Activated gamma-delta T cell (primary cell): ENCODE data around the gene SORL1-AS1.

Experiments
- DNase-seq: peaks from one replicate; lab custom pipeline; 2025; lab: John Stamatoyannopoulos, UW

SORL1-AS1 gene

GRCh38 chr11:121476379-121477032 is 23.7 kb upstream of the SORL1-AS1 start:
- DNase-seq = no peak

GRCh38 chr11:121474680-121475079 is 21.9 kb upstream of the SORL1-AS1 start:
- DNase-seq = no peak

DNA sequence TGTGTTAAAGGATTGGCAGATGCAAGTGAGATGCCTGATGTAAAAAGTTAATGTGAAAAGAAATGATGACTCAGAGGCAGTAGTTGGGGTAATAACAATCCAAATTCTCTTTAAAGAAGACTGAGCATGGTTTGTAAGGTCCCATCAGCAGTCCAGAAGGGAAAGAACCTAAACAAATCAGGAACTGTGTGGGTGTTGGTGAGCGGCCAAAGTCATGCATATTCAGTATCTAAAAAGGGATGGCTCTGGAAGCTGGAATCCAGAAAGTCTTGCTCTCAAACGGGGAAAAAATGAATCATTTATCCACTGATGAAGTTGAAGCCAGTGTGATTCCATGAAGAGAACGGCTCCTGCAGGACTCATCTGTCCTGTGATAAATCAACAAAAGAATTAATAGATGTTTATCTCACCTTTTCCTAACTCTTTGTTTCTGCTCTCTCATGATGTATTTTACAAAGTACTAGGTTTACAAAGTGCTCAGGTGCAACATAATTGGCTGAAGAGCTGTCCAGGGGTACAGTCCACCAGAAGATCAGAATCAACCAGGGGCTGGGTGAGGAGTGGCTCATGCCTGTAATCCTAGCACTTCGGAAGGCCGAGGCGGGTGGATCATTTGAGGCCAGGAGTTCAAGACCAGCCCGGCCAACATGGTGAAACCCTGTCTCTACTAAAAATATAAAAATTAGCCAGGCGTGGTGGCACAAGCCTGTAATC is 20.5 kb upstream of the SORL1-AS1 start:
- no peak for DNase-seq

- no peak for DNase-seq
Measured at GRCh38 chr11:121472312-121472711, 19.5 kb upstream of the SORL1-AS1 start.

DNA sequence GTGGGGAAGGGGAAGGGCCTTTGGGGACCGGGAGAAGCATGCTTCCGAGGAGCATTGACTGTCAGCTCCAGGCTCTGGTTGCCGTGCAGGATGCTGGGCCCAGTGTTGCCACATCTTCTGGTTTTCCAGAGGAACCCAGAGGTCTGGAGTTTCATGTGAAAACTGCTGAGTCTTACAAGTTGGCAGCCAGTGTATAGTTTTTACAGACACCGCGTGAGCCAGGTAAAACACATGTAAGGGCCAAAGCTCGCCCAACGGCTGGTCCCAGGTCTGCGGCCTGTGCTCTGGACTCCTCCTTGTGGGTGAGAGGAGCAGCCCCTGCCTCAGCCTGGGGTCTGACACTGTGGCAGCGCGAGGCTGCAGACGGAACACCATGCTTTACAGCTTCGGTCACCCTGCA is 18.4 kb upstream of the SORL1-AS1 start:
- DNase-seq = no peak

DNA sequence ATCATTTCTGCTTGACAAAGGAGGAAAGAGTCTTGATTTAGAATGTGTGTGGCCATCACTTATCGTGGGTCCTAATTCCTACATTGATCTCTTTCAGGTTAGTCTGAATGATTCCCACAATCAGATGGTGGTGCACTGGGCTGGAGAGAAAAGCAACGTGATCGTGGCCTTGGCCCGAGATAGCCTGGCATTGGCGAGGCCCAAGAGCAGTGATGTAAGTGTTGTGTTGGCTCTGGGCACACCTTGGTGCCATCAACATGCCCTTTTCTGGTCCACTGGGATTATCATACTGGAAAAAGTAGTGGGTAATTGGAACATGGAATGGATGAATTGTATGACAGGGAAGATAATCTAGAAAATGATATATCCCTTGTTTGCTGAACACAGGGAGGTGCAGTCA is 17.1 kb upstream of the SORL1-AS1 start:
- no peak for DNase-seq

DNA sequence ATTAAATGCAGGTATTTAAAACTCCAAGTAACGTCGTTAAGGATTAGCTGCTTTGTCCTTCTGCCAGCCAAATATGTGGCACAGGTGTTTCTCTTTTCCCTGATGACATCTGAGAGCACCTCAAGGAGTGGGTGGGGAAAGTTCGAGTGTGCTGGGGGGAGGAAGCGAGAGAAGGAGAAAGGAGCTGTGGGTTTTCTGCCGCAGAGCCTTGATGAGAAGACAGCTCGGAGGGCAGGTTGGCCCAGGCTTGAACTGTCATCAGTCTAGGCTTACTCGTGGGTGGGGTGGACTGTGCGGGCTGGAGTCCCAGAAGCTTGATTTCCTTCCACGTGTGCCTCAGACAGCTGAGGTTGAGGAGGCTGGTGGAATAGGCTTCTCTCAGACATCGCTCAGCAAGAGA is 15.2 kb upstream of the SORL1-AS1 start:
- no peak for DNase-seq

DNA sequence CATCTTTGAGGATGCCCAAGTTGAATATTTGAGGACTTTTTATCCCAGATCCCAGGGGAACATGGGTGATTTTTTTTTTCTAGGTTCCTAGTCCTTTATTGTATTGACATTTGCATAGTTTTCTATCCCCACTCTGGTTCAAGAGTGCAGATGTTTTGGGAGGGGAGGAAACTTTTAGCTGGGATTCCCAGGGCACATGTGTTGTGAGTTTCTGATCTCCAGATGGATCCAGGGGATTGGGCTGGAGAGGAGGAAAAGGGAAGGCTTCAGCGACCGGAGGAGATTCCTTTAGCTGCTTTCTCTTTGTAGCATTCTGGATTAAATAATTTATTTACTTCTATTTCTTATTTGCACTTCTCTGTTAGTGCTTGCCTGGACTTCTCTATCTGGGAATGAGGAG is 14.7 kb upstream of the SORL1-AS1 start:
- DNase-seq = no peak

- DNase-seq = no peak
Measured at GRCh38 chr11:121466063-121466794, 13.5 kb upstream of the SORL1-AS1 start.

GRCh38 chr11:121465709-121466062 is 12.9 kb upstream of the SORL1-AS1 start:
- DNase-seq = no peak

DNA sequence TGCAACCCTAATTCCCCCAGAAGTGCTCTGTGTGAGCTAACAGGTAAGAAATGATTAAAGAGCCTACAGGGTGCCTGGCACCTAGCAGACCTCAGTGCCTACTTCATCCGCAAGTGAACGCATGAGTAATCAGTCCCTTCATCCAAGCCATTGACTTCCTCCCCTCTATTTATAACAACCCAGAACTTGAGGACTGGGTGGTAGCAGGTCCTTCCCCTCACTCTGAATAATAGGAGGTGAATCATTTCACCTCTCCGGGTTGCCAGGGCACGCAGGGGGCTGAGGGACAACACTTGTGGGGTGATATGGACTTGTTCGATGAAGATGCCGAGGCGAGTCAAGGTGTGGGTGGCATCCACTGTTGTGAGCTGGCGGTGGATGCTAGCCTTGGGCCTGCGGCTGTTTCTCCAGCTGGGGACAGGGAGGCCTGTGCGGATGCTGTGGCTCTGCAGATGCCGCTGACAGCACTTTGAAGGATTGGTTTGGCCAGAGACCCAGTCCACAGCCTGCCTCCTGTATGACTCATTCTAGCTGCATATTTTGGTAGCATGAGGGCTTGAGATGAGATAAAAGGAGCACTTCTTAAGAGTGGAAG is 11.7 kb upstream of the SORL1-AS1 start:
- DNase-seq = peak; percentile 52

DNA sequence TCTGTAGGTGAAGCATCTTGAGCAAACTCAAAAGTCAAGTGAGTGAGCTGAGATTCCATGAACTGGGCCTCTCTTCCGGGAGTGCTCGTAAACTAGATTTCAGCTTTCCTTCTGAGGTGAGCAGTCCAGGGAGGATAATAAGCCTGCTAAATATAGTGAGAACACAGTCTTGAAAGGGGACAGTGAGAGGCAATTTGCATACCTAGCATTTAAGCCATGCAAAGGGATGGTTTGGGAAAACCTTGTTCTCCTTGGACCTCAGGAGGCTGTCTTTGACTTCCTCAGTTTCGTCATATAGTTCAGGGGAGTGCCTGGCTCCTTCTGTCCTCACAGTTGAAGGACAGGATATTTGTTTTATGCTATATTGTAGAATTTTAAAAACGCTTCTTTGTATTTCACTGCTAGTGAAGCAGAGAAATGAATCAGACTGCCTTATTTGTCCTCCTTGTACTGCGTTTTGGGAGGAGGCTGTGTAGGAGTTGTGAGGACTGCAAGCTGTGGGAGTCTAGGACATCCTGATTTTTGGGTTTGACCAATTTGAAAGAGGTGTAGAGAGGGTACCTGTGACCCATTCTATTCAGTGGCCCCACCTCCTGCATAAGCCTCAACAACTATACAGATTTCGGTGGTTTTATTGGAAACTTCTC is 11.0 kb upstream of the SORL1-AS1 start:
- DNase-seq = no peak

GRCh38 chr11:121461843-121462242 is 9.1 kb upstream of the SORL1-AS1 start:
- no peak for DNase-seq

DNA sequence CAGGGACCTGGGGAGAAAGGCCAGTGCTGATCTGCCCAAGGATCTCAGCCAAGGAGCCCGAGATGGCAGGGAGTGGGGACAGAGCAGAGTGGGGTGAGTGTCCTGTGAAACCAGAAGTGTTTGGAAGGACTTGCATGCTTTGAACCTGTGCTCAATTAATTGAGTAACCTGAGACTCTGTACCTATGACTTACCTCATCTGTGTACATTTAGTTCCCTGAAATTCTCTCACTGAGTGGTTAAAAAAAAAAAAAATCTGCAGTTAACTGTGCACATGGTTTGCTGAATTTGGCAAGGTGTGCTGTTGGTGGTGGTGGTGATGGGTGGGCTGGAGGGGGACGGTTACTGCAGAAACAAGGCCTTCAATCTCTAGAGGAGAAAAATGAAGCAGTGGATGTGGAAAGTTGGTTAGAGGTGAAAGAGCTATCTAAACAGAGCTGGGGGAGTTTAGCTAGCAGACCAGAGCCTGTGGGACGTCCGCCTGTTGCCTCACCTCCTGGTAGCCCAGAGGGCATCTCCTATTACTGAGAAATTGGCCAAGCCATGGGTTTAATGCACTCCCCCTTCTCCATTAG is 8.3 kb upstream of the SORL1-AS1 start:
- DNase-seq = no peak

DNA sequence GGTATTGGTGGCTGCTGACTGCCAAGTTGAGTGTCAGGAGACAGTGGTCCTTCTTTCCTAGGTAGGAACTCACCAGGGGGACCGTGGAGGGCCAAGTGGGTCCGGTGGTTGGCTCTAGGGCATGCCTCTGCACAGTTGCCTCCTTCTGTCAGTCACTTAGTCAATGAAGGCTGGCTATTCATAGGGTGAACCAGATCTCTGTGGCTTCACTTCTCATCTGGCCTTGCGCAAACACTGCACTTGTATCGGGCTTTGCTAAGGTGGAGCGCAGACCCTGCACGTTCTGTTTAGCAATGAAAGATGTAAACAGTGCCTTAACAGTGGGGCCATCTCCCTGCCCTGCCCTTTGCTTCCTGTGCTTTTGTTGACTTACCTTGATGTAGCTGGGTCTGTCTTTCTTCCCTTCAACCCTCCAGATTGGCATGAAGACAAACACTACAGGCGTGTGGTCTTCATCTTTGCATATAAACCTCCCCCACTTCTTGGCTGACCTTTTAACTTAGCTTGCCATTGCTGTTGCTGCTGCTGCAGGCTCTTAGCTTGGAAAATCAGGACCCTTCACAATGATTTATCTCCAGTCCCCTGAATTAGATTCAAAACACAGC is 6.7 kb upstream of the SORL1-AS1 start:
- no peak for DNase-seq

- DNase-seq = no peak
Measured at GRCh38 chr11:121458551-121458950, 5.8 kb upstream of the SORL1-AS1 start.

- no peak for DNase-seq
Measured at GRCh38 chr11:121456816-121457431, 4.2 kb upstream of the SORL1-AS1 start.

DNA sequence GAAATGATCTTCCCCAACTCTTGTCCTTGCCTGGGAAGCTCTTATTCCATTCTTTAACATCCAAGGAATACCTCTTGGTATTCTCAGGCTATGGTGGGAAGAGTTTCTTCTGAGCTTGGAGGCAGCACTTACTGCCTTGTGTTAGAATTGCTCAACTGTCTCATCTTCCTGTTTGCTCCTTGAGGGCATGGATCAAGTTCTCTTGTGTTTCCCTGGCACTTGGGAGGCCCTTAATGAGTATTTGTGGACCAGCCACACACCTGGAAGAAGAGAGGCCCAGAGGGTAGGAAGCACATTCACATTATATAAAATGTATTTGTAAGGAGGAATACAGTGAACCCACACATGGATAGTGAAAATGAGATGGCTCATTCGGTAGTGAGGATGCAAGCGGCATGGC is 3.4 kb upstream of the SORL1-AS1 start:
- DNase-seq = no peak

DNA sequence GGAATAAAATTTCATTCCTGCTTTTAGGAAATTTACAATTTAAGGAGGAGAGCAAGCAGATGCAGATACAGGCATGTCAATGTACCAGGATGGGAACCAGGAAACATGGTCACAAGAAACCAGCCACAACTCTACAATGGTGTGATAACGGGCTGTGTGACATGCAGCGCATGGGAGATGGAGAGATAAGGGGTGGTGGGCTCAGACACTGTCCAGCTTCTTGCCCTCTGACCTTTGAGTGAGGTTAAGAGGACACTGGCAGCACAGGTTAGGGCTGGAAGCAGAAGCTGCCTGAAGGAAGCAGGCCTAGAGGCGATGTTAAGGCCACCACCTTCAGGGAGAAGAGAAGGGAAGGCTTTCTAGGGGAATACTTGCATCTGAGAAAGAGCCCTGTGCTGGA is 2.3 kb upstream of the SORL1-AS1 start:
- no peak for DNase-seq

DNA sequence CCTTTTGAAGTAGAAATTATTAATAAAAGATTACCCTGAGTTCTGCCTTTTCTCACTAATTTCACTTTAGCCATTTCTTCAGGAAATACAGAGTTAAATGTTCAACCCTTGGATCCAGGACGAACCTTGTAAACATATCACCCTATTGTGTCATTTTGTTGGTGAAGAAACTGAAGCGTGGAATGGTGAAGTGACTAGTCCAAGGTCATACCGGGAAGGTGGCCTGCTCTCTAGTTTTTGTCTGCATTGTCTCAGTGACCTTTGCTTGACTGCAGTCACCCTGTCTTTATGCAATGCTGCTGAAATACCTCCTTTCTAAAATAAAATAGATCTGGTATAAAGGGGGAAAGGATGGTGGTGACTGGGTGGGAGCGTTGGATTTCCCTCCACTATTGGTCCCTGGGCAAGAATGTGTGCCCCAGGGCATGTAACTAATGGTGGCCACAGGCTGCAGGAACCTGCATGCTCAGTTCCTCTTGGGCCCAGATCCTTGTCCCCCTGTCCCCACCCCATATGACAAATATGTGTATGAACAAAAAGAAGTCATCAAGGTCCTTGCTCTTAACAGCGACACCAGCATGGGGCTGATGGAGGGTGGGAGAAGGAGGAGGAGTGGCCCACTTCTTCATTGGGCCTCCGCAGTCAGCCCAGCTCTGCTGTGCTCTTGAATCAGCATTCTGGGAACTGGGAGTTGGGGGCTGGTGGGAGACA is 977 bp upstream of the SORL1-AS1 start:
- no peak for DNase-seq
